GM18502 (cell line): ENCODE data around the gene GOSR1.
"Not testable (repeated sequence)": the region's sequence is repeated elsewhere in the genome, so short reads cannot be mapped to it uniquely, and the experiment has no call there.

ENCODE experiments used
- ATAC-seq: cut with Tn5 transposase; IDR thresholded peaks from one replicate; pipeline ENCODE4 v1.9.1; 2021; ENCODE audit warnings: mild to moderate bottlenecking; ENCODE audit not compliant: unreplicated experiment, poor library complexity

Gene GOSR1

DNA sequence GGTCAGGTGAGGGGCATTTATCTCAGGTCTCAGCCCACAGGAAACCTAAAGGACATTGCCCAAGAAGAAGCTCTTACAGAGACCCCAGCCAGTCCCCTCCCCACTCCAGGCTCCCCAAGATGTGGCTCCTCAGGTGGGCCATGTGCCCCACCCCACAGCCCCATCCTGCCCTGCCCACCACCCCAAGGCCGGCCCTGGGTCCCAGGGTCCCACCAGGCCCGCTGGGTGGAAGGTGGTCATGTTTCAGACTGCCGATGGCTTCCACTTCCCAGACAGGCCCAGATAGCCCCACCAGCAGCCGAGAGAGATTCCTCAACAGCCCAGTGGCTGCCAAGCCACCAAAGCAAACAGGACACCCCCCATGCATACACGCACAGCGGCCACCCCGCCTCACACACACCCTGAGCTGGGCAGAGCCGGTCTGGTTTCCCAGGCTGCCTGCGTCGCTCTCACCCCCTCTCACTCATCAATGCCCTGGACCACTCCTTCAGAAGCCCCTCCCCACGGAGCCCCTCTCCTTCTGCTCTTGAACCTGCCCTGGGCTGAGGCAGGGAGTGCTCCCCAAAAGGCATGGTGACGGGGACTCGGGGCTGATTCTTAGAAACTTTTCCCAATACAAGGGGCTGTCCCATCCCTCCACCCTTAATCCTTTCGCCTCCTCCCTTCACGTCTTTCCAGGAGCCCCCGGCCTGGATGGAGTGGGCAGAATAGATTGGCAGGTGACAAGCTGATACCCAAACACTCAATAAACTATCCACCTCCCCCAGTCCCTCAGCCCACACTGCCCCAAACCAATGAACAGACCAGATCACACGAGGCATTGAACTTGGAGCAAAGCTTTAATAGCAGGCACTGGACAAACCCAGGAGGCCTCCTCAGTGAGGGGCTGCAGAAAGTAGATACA is 95.7 kb downstream of the GOSR1 start:
- ATAC-seq: not testable (repeated sequence)

DNA sequence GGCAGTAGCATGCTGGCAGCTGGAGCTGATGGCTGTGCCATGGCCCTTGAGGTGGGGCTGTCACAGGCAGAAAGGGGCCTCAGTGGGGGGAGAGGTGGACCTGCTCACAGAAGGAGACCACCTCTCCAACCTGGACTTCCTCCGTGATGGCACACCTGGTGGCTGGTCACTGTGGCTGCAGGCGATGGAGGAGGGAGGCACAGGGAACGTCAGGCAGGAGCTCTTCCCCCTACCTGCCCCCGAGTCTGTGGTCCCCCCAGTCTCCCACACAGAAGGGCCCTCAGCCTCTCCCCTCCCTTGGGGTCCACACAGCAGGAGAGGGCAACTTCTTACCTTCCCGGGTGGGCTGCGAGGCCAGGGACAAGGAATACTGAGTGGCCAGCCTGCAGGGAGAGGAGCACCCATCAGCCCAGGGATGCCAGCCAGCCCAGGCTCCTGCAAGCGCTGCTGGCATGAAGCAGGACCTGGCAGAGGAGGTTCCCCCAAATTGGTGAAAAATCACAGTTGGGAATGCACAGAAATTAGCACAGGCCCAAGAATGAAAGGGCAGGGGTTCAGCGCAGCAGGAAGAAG is 96.5 kb downstream of the GOSR1 start:
- no peak for ATAC-seq

DNA sequence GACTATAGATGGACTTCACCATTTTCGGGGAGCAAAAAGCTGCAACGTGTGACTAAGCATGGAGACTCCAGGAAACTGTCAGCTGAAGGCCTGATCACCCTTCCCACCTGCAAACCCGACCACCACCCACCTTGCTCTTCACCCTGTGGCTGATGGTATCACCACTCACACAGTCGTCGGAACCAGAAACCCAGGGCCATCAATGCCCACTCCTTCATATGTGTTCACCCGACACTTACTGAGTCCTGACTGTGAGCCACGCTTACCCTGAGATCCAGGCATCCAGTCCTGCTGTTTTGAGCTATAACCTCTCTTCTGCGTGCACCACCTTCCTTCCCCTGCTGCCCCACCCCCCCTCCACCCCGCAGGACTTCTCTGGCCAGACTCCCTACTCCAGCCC is 97.1 kb downstream of the GOSR1 start:
- ATAC-seq: not testable (repeated sequence)

DNA sequence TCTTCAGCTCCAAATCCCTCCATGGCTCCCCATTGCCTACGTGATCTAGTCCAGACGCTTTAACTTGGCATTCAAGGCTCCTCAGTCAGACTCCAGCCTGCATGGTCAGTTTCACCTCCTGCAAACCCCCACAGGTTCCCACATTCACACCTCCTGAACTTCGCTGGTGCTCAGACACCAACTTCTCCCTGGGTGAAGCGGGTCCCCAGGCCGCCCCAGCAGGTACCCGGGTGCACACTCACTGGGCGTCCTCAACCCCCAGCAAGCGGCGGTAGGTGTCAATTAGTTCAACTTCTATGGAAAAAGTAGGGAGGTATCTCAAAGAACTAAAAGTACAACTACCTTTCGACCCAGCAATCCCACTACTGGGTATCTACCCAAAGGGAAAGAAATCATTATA is 97.6 kb downstream of the GOSR1 start:
- ATAC-seq: not testable (repeated sequence)

DNA sequence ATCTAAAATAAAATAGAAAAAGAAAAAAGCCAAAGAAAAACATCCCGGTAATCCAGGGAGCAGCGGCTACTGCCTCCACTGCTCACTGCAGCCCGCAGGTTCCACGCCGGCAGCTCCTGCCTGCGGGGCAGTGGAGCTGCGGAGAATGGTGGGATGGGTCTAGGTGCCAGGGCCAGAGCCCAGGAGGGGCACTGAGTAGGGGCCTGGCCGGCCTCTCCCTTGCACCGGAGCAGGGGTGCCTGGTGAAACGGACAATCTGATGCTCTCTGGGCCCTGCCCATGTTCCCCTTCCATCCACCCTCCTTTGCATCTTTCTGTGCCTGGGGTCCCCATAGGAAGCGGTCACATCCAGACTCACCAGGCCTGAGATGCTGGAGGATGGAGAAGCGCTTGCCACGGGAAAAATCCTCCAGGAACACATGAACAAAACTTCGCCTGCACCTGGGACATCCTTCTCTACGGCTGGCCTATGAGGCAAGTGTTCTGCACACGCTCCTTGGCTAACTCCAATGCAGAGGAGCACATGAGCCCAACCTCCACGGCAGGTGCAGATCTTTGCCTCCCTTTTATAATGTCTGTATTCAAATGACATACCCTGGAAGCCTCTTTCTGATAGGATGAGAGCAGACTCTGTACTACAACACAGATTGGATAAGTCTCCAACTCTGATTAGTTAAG is 98.6 kb downstream of the GOSR1 start:
- not testable (repeated sequence) for ATAC-seq

DNA sequence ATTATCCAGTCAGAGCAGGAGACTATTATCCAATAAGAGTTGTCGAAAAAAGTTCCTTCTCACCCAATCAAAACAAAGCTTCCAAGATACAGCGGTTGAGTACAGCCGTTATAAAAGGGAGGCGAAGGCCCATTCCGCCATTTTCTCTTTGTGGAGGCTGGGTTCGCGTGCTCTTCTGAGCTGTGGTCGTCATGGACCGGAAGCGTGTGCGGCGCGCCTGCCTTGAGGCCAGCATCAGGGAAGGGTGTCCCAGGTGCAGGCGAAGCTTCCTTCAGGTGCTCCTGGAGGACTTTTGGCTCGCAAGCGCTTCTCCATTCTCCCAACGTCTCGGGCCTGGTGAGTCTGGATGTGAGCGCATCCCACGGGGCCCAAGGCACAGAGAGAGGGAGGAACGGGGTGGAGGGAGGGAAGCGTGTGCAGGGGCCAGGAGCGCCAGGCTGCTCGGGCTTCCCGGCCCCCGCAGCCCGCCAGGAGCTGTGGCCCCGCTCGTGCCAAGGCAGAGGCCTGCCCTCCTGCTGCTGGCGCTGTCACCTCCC is 99.2 kb downstream of the GOSR1 start:
- ATAC-seq: no peak
